Left ventricle myocardium superior (tissue), 1 donor: ENCODE data around the gene ANKRD16. TPM values are rescaled to one million over a fixed set of nuclear protein-coding genes. Genes with fewer than 3 reads are reported as not detected.
A peak's percentile ranks its signal among the peaks of the same experiment; 100 is the strongest.
"Not testable (repeated sequence)": the region's sequence is repeated elsewhere in the genome, so short reads cannot be mapped to it uniquely, and the experiment has no call there.

ENCODE experiments used
- ATAC-seq: fragments of 200-7000 bp; cut with Tn5 transposase; one replicate; pipeline ENCODE4 v1.9.1; 2020; ENCODE audit warnings: mild to moderate bottlenecking, moderate library complexity
- DNase-seq: peaks from one replicate; pipeline ENCODE4 v3.0.0-alpha.2; 2020
- intact Hi-C: fragments of 100-400 bp; cut with micrococcal nuclease; formaldehyde crosslinking; loops from one replicate; pipeline ENCODE4 v1.11.0; 2022
- total RNA-seq: library from RNA; stranded (reverse); fragmentation: NEBNext Ultra II Directional; extraction: Animal tissue kit (Norgen Biotek cat#: 25700); gene quantifications from one replicate; pipeline ENCODE4 v1.2.1, GENCODE V29; 2021
- donor health status: DM: no; HTN: yes; CAD: no; lungs with severe emphysema.

ANKRD16 gene
- total RNA-seq, 1 donor from 2014 or later = 3.8 TPM

GRCh38 chr10:5887029-5887428, 2.7 kb downstream of the ANKRD16 start:
- intact Hi-C loops = no loop called here
- no peak for DNase-seq
- ATAC-seq = no peak

GRCh38 chr10:5885619-5886018, 4.1 kb downstream of the ANKRD16 start:
- DNase-seq (no peak), ATAC-seq (no peak)
- intact Hi-C loops = no loop called here

- no peak for ATAC-seq
- DNase-seq = no peak
- intact Hi-C loops = no loop called here
These were observed 6.7 kb downstream of the ANKRD16 start for GRCh38 chr10:5882961-5883360.

GRCh38 chr10:5877041-5877440, 12.7 kb downstream of the ANKRD16 start:
- intact Hi-C loops, ATAC-seq, DNase-seq: not testable (repeated sequence)

- no peak for DNase-seq
- ATAC-seq = no peak
- intact Hi-C loops = no loop called here
These were observed 13.4 kb downstream of the ANKRD16 start for GRCh38 chr10:5876181-5876768.

- ATAC-seq = peak; percentile 79
- intact Hi-C loops = no loop called here
- DNase-seq = peak; percentile 50
These were observed 16.1 kb downstream of the ANKRD16 start for GRCh38 chr10:5873515-5873995.

GRCh38 chr10:5871596-5871995, 18.1 kb downstream of the ANKRD16 start:
- DNase-seq = no peak
- intact Hi-C loops = no loop called here
- ATAC-seq = no peak

GRCh38 chr10:5869156-5869555, 20.5 kb downstream of the ANKRD16 start:
- intact Hi-C loops = no loop called here
- ATAC-seq = no peak
- DNase-seq = no peak

- ATAC-seq, intact Hi-C loops, DNase-seq: not testable (repeated sequence)
These were observed 21.3 kb downstream of the ANKRD16 start for GRCh38 chr10:5868383-5868782.

- not testable (repeated sequence) for DNase-seq, ATAC-seq
These were observed 22.5 kb downstream of the ANKRD16 start for GRCh38 chr10:5867091-5867615.

GRCh38 chr10:5866451-5867081, 23.1 kb downstream of the ANKRD16 start:
- intact Hi-C loops, ATAC-seq, DNase-seq: not testable (repeated sequence)

More at GRCh38 chr10:5867091-5867615, 22.5 kb downstream of the ANKRD16 start:
- intact Hi-C loops = not testable (repeated sequence)

- DNase-seq, intact Hi-C loops, ATAC-seq: not testable (repeated sequence)
These were observed 26.6 kb downstream of the ANKRD16 start for GRCh38 chr10:5862981-5863685.

- intact Hi-C loops = no loop called here
- ATAC-seq = no peak
These were observed 27.2 kb downstream of the ANKRD16 start for GRCh38 chr10:5862360-5862961.

GRCh38 chr10:5860066-5860465, 29.6 kb downstream of the ANKRD16 start:
- DNase-seq (no peak), ATAC-seq (no peak)
- intact Hi-C loops = no loop called here

More at GRCh38 chr10:5862360-5862961, 27.2 kb downstream of the ANKRD16 start:
- DNase-seq = no peak

GRCh38 chr10:5858811-5859210, 30.9 kb downstream of the ANKRD16 start:
- DNase-seq = no peak
- intact Hi-C loops = no loop called here
- no peak for ATAC-seq

GRCh38 chr10:5856701-5857004, 33.0 kb downstream of the ANKRD16 start:
- intact Hi-C loops = no loop called here
- DNase-seq (no peak), ATAC-seq (no peak)

- ATAC-seq (no peak), DNase-seq (no peak)
- intact Hi-C loops = no loop called here
These were observed 33.6 kb downstream of the ANKRD16 start for GRCh38 chr10:5855979-5856700.

- intact Hi-C loops = no loop called here
- ATAC-seq = no peak
- DNase-seq = no peak
These were observed 35.6 kb downstream of the ANKRD16 start for GRCh38 chr10:5854131-5854475.

GRCh38 chr10:5846667-5847066, 43.0 kb downstream of the ANKRD16 start:
- DNase-seq, ATAC-seq, intact Hi-C loops: not testable (repeated sequence)
